Measurements from ENCODE around the gene LRRC4C.

LRRC4C gene

DNA sequence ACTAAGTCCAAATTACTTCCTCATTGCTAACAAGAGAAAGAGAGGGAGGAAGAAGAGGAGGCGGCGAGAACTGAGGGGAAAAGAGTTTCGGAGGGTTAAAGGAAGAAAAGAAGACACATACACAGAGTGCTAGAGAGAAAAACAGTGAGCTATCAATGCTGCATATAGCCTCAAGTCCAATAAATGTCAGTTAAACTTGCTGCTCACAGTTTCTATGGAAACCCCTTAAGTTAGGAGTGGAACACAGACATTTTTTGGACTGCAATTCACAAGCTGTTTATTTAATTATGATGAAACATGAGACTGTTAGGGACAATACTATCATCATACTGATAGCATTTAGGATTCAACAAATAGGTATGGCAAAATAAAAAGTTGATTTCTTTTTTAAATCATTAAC is 1320.4 kb downstream of the LRRC4C start:
- DNase-seq, result no peak

DNA sequence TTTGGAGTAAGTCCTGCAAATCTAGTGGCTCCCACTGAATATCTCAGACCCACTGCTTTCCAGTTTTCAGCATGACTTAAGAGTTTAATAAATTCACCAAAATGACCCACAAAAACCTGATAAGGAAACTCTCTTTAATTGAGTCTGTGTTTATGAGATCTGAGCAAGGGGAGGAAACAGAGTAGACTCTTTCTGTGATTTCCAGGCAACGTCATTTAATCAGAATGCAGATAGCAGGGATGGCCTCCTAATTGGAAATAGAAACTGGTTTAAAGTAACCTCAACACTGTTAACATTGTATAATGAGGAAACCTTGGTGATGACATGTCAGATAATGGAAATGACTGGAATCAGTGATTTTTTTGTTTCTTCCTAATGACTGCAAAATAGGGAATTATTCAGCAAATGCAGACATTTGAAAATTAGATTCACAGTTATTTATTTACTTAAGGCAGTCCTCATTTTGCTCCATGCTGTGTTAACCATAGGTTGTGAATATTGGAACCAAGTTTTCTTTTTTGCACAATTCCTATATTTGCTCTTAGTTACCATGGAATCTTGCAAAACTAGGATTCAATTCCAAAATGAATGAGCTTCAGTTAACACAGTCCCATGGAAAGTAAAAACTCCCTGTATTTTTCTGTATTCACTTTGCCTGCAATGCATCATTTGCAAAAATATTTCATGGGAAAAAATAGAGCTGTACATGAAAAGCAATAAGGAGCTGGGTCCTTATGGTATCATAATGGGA is 1324.5 kb downstream of the LRRC4C start:
- DNase-seq, result no peak

DNA sequence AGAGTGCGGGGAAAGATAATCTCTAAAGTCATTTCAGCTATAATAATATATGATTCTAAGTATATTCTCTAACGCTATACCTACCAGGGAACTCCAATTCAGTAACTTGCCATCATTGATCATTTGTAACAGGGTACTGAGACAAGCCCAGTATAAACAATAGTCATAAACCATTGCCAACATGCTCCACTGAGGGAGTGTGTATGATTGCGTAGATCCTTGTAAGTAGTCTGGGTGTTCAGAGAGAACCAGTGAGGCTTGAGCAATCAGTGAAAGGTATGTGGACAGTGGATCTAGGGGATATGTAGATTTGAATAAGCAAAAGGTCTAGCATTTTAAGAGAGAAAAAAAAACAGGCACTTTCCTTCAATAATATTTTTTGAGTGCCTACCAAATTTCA is 1326.0 kb downstream of the LRRC4C start:
- DNase-seq, result no peak

DNA sequence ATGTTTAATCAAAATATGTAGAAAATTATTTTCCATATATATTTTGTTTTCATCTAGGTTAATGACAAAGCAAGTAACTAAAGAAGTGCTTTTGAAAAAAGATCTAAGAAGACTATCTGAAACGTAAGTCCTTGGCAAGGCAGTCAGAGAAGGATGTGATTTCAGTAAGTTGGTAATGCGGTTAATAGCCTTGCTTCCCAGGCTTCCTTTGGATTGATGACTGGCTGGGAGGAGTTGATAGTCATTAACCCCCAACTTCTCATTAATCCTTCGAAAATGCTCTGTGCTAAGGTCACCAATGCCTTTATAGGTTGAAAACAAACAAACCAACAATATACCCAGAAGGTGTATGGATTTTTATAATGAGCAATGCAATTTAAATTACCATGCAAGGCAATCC is 1326.5 kb downstream of the LRRC4C start:
- no peak for DNase-seq

DNA sequence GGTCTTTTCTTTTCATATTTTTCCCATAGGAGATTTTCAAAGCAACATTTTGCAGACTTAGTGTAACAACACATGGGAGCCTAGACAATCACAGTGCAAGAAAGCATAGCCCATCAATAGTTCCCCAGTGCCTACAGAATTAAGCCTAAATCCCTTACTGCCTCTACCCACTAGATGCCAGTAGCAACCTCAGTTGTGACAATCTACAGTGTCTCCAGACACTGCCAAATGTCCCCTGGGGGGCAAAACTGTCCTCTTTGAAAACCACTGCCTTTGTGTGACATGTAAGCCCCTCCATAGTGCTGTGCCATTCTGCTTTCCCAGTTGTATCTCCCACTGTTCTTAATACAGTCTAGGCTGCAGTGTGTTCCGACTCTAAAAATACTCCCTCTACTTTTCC is 1329.0 kb downstream of the LRRC4C start:
- DNase-seq, result no peak

DNA sequence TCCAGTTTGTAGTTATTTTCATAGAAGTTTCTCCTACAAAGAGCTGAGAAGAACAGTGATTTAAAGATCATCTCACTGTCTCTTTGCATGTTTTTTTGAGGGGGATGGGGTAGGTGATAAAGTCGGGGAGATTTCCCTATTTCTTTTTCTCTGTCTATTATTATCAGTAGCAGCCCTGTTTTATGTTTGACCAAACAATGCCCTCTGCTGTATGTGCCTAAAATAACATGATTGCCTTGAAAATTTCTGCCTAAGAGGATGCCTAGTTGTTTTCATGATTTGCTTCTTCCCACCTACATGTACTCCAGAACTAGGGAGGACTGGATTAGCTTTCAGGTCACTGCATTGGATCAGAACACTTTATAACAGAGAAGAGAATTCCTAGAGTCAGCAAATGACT is 1330.2 kb downstream of the LRRC4C start:
- DNase-seq, result no peak

DNA sequence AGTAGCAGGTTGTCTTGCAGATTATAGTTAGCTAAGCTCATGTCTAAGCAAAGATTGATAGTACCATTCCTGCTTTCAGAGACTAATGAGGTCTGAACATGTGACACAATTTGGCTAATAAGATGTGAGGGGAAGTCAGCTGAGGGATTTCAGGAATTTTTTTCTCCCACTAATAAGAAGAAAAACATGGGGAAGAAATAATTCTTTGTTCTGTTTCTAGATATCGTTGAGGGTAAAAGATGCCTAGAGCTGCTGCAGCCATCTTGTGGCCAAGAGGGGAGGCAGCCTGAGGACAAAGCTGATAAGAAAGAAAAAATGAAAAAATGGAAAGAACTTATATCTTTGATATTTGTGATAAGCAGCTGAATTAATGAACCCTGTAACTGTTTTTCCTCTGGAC is 1334.4 kb downstream of the LRRC4C start:
- DNase-seq, result no peak

DNA sequence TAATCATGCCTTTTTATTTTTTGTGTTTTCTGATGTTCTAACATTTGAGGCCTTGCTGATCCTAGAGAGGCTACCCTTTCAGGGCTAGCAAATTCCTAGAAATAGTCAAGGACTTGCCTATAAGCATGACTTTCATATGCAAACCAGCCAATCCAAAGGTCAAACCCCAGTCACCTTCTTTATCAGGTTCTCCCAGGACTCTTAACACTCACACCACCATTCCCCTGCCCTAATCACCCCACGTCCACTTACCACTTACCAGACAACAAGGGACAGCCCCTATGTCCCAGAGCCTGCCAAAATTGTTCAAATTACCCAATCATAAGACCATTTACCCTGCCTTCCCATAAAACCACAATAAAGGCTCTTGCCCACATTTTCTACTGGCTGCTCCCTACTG is 1339.8 kb downstream of the LRRC4C start:
- no peak for DNase-seq

DNA sequence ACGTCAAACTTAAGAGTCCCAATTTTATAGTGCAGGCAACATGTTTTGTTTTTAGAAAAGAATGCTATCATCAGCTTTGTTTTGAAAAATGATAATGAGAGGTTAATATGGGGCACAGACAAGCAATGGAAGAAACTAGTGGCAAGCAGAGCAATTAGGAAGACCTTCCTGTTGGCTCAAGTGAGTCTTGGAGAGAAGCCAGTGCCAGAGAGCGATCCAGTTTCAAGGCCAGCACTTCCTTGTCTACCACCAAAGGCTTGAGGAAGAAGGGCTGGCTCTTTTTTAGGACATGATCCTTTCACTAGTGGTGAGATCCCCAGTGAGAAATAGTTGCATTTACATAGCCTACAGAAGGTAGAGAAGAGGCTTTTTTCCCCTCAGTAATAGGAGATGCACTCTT is 1340.7 kb downstream of the LRRC4C start:
- DNase-seq, result no peak

DNA sequence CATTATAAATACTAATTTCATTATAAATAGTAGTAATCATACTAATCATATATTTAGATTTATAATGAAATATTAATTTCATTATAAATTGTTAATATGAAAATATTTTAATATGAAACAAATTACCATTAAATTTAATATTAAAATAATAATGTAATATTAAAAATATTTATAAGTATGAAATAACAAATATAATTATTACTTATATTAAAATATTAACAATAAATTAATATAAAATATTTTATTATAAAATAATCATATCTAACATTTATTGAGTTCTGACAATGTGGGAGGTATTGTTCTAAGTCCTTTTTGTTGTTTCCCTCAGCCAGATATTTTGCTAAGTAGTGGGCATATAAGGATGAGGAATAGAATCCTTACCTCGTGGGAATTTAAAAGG is 1341.4 kb downstream of the LRRC4C start:
- DNase-seq, result no peak

DNA sequence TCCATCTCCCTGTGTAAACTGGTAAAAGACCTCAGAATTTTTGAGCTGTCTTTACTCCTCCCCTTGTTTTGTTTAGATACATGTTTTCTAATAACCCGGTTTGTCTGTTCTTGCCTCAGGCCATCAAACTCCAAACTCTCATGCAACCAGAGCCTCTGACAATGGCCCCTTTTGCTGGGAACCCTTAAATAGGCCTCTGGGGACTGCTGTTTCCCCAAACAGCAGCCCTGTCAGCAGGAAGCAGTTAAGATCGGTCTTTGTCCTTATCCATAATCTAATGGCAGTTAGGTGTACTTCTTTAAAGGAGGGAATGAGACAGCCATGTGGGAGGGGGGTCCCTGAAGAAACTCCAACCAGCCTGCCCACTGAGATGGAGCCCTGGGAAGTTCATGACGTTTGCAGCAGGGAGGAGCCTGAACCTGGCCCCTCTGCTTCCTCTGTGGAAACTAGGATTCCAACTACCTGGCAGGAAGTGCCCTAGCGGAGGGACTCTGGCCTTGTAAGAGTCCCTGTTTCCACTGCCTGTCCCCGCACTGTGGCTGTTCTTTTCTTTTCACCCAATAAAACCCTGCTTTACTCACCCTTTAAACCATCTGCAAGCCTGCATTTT is 1354.4 kb downstream of the LRRC4C start:
- no peak for DNase-seq

DNA sequence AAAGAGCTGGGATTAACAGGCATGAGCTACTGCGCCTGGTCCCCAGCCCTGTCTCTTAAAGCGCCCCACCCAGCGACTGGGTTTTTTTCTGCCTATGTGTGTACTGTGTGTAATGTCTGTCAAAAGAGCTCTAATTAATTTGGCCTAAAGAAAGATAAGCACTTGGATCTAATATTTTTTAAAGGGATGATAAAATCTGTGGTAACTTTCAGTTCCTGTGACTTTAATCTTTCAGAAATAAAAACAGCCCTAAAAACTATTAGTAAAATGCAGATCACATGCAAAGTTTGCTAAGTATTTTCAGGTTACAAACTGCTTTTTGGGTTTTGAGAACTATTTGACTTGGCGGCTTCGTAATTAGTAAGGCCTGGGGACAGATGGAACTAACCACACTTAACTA is 1358.7 kb downstream of the LRRC4C start:
- no peak for DNase-seq

DNA sequence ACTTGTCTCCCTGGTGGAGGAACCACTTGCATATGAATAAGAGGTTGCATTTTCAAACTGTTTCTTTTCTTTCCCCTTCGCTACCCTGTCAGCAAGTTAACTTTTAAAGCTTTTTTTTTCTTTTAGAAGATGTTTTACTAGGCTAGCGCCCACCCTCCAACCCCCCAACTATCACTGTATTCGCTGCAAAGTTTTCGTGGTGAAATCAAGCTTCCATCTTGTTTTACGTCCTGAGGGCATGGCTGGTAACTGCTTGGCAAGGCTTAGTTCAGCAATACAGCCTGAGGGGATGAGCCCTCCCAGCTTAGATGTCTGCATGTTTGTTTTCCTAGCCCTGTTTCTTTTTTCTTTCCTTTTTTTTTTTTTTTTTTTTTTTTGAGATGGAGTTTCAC is 1359.3 kb downstream of the LRRC4C start:
- DNase-seq, result no peak

DNA sequence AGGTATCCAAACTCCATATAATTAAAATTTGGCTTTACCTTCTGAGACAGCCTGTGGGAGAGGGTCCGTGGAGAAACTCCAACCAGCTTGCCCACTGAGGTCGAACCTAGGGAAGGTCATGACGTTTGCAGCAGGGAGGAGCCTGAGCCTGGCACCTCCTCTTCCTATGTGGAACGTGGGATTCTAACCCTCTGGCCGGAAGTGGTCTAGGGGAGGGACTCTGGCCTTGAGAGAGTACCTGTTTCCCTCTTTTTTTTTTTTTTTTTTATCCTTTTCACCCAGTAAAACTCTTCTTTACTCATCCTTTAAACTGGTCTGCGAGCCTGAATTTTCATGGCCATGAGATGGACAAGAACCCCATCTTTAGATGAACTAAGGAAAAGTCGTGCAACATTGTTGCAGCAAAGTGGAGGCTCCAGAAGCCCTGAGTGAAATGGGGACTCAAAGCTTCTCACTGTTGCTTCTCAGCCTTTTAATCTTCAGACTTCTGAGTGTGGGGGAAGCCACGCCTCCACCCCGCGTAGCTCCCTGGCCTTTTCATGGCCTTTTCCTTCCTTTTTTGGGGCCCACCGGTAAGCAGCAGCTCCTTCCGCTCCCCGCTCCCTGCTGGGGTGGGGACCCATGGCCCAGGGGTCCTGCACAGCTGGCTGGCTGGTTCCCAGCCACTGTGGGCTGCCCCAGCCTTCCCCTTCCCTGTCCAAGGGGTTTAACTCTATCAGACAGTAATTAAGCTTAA is 1359.9 kb downstream of the LRRC4C start:
- no peak for DNase-seq

DNA sequence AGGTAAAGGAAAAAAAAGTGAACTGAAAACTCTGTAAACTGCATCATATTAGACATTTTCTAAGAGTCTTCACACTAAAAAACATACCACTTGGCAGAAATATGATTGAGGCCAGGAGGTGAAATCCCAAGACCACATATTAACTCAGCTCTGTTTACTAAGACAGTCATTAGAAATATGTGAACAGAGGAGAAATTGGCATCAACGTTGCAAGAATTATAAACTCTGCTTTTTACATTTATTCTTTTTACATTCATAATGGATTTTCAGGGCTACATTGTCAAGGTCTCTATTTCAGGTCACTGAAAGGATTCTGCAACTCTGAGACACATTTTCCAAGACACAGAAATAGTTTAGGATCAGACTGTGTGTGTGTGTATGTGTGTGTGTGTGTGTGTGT is 1364.0 kb downstream of the LRRC4C start:
- DNase-seq, result no peak

DNA sequence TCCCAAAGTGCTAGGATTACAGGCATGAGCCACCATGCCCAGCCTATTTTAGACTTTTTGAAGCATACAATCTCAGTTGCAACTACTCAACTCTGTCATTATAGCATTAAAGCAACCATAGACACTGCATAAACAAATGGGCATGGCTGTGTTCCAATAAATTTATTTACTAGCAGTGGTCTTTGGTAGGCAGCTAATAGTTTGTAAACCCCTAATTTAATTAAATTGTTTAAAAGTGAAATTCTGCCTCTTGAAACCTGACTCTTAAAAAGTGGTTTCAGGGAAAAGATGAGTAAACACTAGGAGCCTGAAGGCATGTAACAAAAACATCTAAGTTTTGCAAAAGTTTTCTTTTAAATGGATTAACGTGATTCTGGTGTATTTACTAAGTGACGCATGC is 1364.5 kb downstream of the LRRC4C start:
- no peak for DNase-seq

DNA sequence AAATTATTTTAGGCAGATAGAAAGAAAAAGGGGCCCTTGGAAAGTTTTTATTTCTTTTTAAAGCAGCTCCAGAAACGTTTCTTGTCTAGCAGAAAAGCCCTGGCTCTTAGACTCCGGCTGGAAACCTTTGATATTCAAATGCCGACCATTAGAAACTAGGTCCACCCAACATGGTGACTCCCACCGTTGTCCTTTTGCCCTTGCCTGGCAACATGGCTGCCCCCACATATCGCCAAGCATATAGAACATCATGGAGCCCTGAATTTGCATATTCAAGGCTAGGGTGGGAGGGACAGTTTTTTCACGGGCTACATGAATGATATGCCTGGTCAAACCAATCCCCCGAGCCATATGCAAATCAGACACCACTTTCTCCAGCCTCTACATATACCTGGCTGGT is 1379.0 kb downstream of the LRRC4C start:
- no peak for DNase-seq

Measured in CD4-positive, alpha-beta T cell treated with Interleukin-10 for 1 hour (primary cell).